Neural crest cell (in vitro differentiated cells): ENCODE results near the gene GP1BA. TPM values are rescaled to one million over a fixed set of nuclear protein-coding genes. Genes with fewer than 3 reads are reported as not detected.

Source experiments
- DNase-seq: peaks from one replicate; pipeline ENCODE4 v3.0.0; 2021; ENCODE audit warnings: low read depth, mixed read lengths, low spot score
- H3K27ac Mint-ChIP-seq: one replicate; pipeline ENCODE4 v1.8.0; 2021; ENCODE audit warnings: mild to moderate bottlenecking, mixed read lengths; ENCODE audit not compliant: unreplicated experiment
- H3K27me3 Mint-ChIP-seq: 2 replicates; pipeline ENCODE4 v1.8.0; 2021; ENCODE audit warnings: low read depth, mild to moderate bottlenecking, mixed read lengths
- H3K36me3 Mint-ChIP-seq: 2 replicates; pipeline ENCODE4 v1.8.0; 2021; ENCODE audit warnings: low read depth, mild to moderate bottlenecking, mixed read lengths
- H3K4me1 Mint-ChIP-seq: 2 replicates; pipeline ENCODE4 v1.8.0; 2021; ENCODE audit warnings: mixed read lengths
- H3K4me3 Mint-ChIP-seq: one replicate; pipeline ENCODE4 v1.8.0; 2021; ENCODE audit warnings: mild to moderate bottlenecking, mixed read lengths
- H3K9me3 Mint-ChIP-seq: 2 replicates; pipeline ENCODE4 v1.8.0; 2021; ENCODE audit warnings: mixed read lengths
- total RNA-seq: library from RNA; stranded (reverse); gene quantifications from 2 replicates; pipeline ENCODE4 v1.2.1, GENCODE V29; 2021
- TF ChIP-seq, protein P1 (sequence below): fragments of 200-600 bp; sonication (generic); conservative IDR thresholded peaks from 2 replicates; pipeline ENCODE4 v1.5.0; 2021; ENCODE audit warnings: antibody characterized with exemption, mild to moderate bottlenecking

GP1BA gene
- total RNA-seq, 1 donor from 2014 or later: not detected

GRCh38 chr17:4972322-4972721 is 40.2 kb downstream of the GP1BA start:
- Mint-ChIP-seq H3K4me1 (peaks cover 27% of the 10 kb centered on the region), H3K4me3 (peak overlapping the region; percentile 60), H3K27ac (peak overlapping the region; percentile 95), H3K9me3 (no peaks in the 10 kb centered on the region), H3K36me3 (peaks cover 11% of the 10 kb centered on the region), H3K27me3 (peaks cover 3% of the 10 kb centered on the region)
- no peak for DNase-seq
- TF ChIP-seq, protein P1, sequence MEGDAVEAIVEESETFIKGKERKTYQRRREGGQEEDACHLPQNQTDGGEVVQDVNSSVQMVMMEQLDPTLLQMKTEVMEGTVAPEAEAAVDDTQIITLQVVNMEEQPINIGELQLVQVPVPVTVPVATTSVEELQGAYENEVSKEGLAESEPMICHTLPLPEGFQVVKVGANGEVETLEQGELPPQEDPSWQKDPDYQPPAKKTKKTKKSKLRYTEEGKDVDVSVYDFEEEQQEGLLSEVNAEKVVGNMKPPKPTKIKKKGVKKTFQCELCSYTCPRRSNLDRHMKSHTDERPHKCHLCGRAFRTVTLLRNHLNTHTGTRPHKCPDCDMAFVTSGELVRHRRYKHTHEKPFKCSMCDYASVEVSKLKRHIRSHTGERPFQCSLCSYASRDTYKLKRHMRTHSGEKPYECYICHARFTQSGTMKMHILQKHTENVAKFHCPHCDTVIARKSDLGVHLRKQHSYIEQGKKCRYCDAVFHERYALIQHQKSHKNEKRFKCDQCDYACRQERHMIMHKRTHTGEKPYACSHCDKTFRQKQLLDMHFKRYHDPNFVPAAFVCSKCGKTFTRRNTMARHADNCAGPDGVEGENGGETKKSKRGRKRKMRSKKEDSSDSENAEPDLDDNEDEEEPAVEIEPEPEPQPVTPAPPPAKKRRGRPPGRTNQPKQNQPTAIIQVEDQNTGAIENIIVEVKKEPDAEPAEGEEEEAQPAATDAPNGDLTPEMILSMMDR: no peak

DNA sequence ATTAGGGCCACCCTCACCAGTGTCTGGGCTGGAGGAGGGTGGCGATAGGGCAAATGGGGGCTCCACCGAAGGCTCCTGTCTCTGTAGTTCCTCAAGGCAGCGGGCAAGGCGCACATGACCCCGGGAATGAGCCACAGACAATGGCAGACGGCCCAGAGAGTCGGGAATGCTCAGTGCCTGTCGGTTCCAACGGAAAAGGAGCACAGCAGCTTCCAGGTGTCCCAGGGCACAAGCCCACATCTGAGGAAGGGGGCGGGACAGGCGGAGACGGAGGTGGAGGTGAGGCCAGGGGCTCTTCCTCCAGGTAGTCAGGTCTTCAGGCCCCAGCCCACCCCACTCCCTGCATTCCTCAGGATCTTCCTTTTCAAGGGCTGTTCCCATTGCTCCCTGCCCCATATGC is 40.7 kb downstream of the GP1BA start:
- peaks cover 27% of the 10 kb centered on the region for H3K4me1 Mint-ChIP-seq
- H3K36me3 Mint-ChIP-seq: peaks cover 11% of the 10 kb centered on the region
- no peaks in the 10 kb centered on the region for H3K9me3 Mint-ChIP-seq
- H3K27me3 Mint-ChIP-seq: peaks cover 3% of the 10 kb centered on the region
- DNase-seq: no peak
- peak overlapping the region; percentile 68 for H3K4me3 Mint-ChIP-seq
- H3K27ac Mint-ChIP-seq: peak overlapping the region; percentile 95
- TF ChIP-seq, protein P1: no peak

DNA sequence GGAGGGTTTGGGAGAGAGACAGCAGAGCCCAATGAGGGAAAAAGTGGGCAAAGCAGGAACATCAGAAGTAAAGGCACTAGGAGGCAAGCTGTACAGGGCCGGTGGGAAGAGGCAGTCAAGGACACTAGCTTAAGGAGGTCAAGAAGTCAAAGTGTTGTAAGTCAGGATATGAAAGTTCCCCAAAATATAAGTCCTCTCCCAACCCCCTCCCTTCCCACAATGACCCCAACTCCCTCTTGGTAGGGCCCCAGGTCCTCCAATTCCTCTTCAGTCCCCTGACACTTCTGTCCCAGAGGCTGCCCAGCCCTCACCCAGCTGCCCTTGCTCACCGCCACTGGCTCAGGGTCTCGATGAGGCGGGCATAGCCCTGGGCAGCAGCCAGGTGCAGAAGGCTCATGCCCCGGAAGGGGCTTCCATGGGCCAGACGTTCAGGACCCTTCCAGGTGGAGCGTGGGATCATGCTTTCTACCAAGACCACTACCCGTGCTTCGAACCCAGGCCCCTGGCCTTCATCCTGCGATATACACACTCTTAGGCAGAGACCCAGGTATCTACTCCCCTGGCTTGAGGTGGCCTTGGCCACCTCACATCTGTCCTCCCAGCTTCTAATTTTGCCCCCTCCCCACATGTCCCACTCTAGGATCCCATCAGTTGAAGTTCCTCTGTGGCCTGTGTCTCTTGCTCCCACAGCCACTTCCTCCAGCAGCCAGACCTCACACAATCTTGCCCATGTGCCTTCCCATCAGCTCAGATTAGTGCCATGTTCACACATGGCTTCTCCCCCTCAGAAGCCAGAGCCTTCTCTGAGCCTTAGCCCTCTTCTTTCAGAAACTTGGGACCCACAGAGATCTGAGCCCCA is 41.4 kb downstream of the GP1BA start:
- H3K4me1 Mint-ChIP-seq: peaks cover 27% of the 10 kb centered on the region
- no peak for DNase-seq
- H3K27me3 Mint-ChIP-seq: peaks cover 3% of the 10 kb centered on the region
- TF ChIP-seq, protein P1: no peak
- peak overlapping the region; percentile 68 for H3K4me3 Mint-ChIP-seq
- H3K27ac Mint-ChIP-seq: no peak overlapping the region
- peaks cover 11% of the 10 kb centered on the region for H3K36me3 Mint-ChIP-seq
- H3K9me3 Mint-ChIP-seq: no peaks in the 10 kb centered on the region

- Mint-ChIP-seq H3K36me3 (peaks cover 11% of the 10 kb centered on the region), H3K9me3 (no peaks in the 10 kb centered on the region), H3K27me3 (peaks cover 3% of the 10 kb centered on the region), H3K27ac (no peak overlapping the region), H3K4me3 (peak overlapping the region; percentile 64), H3K4me1 (peaks cover 20% of the 10 kb centered on the region)
- no peak for DNase-seq
- TF ChIP-seq, protein P1: no peak
Observed at GRCh38 chr17:4974115-4974670, 42.1 kb downstream of the GP1BA start.

DNA sequence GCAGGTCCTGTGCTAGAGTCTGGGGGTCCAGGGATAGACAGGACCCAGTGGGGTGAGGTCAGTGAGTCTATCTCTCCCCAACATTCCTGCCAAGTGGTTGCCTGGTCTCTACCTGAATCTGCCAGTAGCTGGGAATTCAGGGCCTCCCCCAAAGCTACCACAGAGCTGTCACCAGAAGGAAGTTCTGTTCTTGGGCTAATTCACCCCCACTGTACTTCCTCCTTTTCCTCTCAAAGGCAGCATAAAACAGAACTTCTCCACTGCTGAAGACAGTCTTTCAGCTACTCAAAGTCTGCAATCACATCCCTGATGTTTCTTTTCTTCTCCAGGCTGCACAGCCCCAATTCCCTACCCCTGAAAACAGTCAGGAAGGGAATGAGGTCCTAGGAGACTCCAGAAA is 46.6 kb downstream of the GP1BA start:
- H3K36me3 Mint-ChIP-seq: peaks cover 5% of the 10 kb centered on the region
- no peak for DNase-seq
- no peak overlapping the region for H3K4me3 Mint-ChIP-seq
- peaks cover 12% of the 10 kb centered on the region for H3K4me1 Mint-ChIP-seq
- no peaks in the 10 kb centered on the region for H3K9me3 Mint-ChIP-seq
- peaks cover 3% of the 10 kb centered on the region for H3K27me3 Mint-ChIP-seq
- H3K27ac Mint-ChIP-seq: no peak overlapping the region
- TF ChIP-seq, protein P1: no peak
